ENCODE data around the gene REXO2. TPM values are rescaled to one million over a fixed set of nuclear protein-coding genes. Genes with fewer than 3 reads are reported as not detected.

Gene REXO2
- total RNA-seq, 2 donors from 2014 or later, result 69.8 to 89.9 TPM

DNA sequence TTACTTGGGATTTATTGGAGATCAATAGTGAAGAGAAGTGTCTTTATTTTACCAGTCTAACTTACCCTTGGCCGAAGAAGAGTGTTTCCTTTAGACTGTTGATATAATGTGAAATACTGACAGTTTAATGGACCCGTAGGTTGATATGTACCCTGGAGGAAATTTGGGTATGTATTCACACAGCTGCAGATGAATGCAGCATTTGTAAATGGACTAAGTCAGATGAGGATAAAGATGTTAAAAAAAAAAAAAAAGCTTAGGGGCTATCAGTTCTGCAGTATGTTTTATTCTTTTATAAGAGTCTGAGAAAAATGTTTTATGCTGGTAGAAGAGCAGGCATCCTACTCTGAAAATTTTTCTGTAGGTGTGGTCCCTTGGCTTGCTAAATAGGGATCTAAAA is 2.7 kb downstream of the REXO2 start:
- peaks cover 30% of the 10 kb centered on the region for H3K36me3 Mint-ChIP-seq (ENCODE audit: low read depth)
- H3K27ac Mint-ChIP-seq, result no peak overlapping the region
- Histone ChIP-seq H3K9me3 (ENCODE audit: control insufficient read depth, low read length) (no peaks in the 10 kb centered on the region), H3K4me3 (ENCODE audit: low read length) (no peak overlapping the region), H3K27me3 (ENCODE audit: control insufficient read depth, insufficient read depth, low read length, poor library complexity, severe bottlenecking) (no peaks in the 10 kb centered on the region), H3K4me1 (ENCODE audit: control insufficient read depth, insufficient read depth, low read length) (peaks cover 10% of the 10 kb centered on the region), H3K36me3 (ENCODE audit: control insufficient read depth, insufficient read depth, low read length) (peaks cover 32% of the 10 kb centered on the region), H3K27ac (ENCODE audit: low read depth, low read length) (no peak overlapping the region), H3K9ac (ENCODE audit: extremely low read depth, low read length, poor library complexity, severe bottlenecking) (no peak overlapping the region)
- 91 to 94% methylated on average over 2 of the region's 2 CpGs for WGBS, 2 experiments (ENCODE audit: insufficient coverage in 1 of 2, insufficient read length in 1 of 2)
- TF ChIP-seq, protein P1, sequence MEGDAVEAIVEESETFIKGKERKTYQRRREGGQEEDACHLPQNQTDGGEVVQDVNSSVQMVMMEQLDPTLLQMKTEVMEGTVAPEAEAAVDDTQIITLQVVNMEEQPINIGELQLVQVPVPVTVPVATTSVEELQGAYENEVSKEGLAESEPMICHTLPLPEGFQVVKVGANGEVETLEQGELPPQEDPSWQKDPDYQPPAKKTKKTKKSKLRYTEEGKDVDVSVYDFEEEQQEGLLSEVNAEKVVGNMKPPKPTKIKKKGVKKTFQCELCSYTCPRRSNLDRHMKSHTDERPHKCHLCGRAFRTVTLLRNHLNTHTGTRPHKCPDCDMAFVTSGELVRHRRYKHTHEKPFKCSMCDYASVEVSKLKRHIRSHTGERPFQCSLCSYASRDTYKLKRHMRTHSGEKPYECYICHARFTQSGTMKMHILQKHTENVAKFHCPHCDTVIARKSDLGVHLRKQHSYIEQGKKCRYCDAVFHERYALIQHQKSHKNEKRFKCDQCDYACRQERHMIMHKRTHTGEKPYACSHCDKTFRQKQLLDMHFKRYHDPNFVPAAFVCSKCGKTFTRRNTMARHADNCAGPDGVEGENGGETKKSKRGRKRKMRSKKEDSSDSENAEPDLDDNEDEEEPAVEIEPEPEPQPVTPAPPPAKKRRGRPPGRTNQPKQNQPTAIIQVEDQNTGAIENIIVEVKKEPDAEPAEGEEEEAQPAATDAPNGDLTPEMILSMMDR (conservative IDR thresholded peaks at IDR 0.05), result no peak
- no peaks in the 10 kb centered on the region for H3K9me3 Mint-ChIP-seq
- H3K4me3 Mint-ChIP-seq, result peak overlapping the region; percentile 99
- no peaks in the 10 kb centered on the region for H3K27me3 Mint-ChIP-seq (ENCODE audit: insufficient read depth)
- H3K4me1 Mint-ChIP-seq, result peaks cover 51% of the 10 kb centered on the region
- DNase-seq, result no peak

DNA sequence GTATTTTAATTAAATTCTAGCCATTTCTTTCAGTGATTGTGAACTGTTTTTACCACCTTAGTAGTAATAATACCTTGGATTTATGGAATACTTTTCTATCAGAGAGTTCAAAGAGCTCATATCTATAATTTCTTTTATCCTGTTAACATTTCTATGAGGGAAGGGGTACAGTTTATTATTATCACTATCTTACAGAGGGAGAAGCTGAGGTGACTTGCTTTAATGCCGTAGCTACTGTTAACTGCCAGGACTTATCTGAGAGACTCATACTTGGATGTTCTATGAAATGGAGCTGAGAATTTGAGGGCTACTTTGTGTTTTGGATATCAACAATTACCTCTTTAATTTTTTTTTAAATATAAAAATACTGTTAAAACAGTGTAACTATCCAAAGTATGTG is 3.3 kb downstream of the REXO2 start:
- TF ChIP-seq, protein P1 (conservative IDR thresholded peaks at IDR 0.05), result no peak

GRCh38 chr11:114447444-114447843 is 8.2 kb downstream of the REXO2 start:
- peaks cover 6% of the 10 kb centered on the region for H3K4me1 ChIP-seq (ENCODE audit: control insufficient read depth, insufficient read depth, low read length)
- Mint-ChIP-seq H3K4me3 (no peak overlapping the region), H3K27me3 (ENCODE audit: insufficient read depth) (no peaks in the 10 kb centered on the region), H3K4me1 (peaks cover 15% of the 10 kb centered on the region), H3K36me3 (ENCODE audit: low read depth) (peaks cover 60% of the 10 kb centered on the region), H3K9me3 (no peaks in the 10 kb centered on the region), H3K27ac (peak overlapping the region; percentile 4)
- H3K36me3 ChIP-seq (ENCODE audit: control insufficient read depth, insufficient read depth, low read length), result peaks cover 56% of the 10 kb centered on the region
- no peak overlapping the region for H3K4me3 ChIP-seq (ENCODE audit: low read length)
- TF ChIP-seq, protein P1 (conservative IDR thresholded peaks at IDR 0.05), result no peak
- no peak overlapping the region for H3K27ac ChIP-seq (ENCODE audit: low read depth, low read length)
- WGBS, 2 experiments (ENCODE audit: insufficient coverage in 1 of 2, insufficient read length in 1 of 2), result 96 to 100% methylated on average over 2 of the region's 2 CpGs
- H3K9ac ChIP-seq (ENCODE audit: extremely low read depth, low read length, poor library complexity, severe bottlenecking), result no peak overlapping the region
- H3K27me3 ChIP-seq (ENCODE audit: control insufficient read depth, insufficient read depth, low read length, poor library complexity, severe bottlenecking), result no peaks in the 10 kb centered on the region
- no peaks in the 10 kb centered on the region for H3K9me3 ChIP-seq (ENCODE audit: control insufficient read depth, low read length)
- no peak for DNase-seq

More for the DNA sequence above, 3.3 kb downstream of the REXO2 start:
- H3K4me1 Mint-ChIP-seq, result peaks cover 51% of the 10 kb centered on the region
- Histone ChIP-seq H3K4me1 (ENCODE audit: control insufficient read depth, insufficient read depth, low read length) (peaks cover 8% of the 10 kb centered on the region), H3K27me3 (ENCODE audit: control insufficient read depth, insufficient read depth, low read length, poor library complexity, severe bottlenecking) (no peaks in the 10 kb centered on the region), H3K27ac (ENCODE audit: low read depth, low read length) (no peak overlapping the region), H3K9me3 (ENCODE audit: control insufficient read depth, low read length) (no peaks in the 10 kb centered on the region), H3K36me3 (ENCODE audit: control insufficient read depth, insufficient read depth, low read length) (peaks cover 32% of the 10 kb centered on the region), H3K4me3 (ENCODE audit: low read length) (no peak overlapping the region), H3K9ac (ENCODE audit: extremely low read depth, low read length, poor library complexity, severe bottlenecking) (no peak overlapping the region)
- DNase-seq, result no peak
- H3K9me3 Mint-ChIP-seq, result no peaks in the 10 kb centered on the region
- no peaks in the 10 kb centered on the region for H3K27me3 Mint-ChIP-seq (ENCODE audit: insufficient read depth)
- WGBS, 2 experiments (ENCODE audit: insufficient coverage in 1 of 2, insufficient read length in 1 of 2), result 100% methylated on average over 1 of the region's 1 CpG; no CpG with 5 or more reads in 1 of the 2 experiments
- H3K4me3 Mint-ChIP-seq, result no peak overlapping the region
- peaks cover 36% of the 10 kb centered on the region for H3K36me3 Mint-ChIP-seq (ENCODE audit: low read depth)
- H3K27ac Mint-ChIP-seq, result no peak overlapping the region
